HG03097 (cell line): ENCODE data around the gene ADGRD1.

Experiments
- ATAC-seq: cut with Tn5 transposase; IDR thresholded peaks from one replicate; pipeline ENCODE4 v1.9.1; 2021; ENCODE audit not compliant: unreplicated experiment, low FRiP score

The ADGRD1 gene

DNA sequence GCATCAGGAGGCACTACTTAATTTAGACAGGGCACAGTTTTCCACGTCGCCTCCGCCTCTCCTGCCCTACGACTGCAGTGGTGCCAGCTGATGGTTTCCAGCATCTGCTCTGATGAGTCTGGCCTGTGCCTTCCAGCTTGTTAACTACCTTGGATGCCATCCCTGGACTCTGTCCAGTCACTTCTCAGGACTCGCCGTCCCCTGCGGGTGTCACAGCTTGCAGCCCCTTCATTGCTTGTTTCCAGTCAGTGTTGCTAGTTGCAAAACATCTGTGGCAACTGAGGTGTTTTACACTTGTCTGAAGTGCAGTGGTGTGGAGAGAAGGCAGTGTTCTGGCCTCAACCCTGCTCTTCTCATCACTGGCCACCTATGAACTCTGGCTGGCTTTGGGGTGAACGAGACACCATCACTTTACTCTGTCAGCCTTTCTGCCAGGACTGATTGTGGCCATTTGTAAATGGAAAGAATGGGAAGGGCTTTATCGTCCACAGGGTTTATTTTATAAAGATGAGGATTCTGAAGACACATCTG lies 8.3 kb downstream of the ADGRD1 start:
- ATAC-seq: no peak

DNA sequence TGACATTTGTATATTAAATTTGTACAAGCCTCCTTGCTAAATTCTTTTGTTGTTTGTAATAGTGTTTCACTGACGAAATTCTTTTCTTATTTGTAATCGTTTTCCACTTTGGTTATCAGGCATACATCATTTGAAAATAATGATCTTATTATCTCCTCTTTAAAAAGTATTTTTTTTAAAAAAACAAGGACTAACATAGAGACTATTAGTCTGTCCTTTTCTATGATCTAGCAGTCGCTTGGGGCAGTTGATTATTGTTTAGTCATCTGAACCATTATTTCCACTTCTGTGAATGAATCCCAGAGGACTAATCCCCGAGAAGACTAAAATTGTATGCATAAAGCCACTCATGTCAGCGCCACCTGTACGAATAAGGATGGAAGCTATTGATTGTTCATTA lies 11.5 kb downstream of the ADGRD1 start:
- ATAC-seq: no peak

DNA sequence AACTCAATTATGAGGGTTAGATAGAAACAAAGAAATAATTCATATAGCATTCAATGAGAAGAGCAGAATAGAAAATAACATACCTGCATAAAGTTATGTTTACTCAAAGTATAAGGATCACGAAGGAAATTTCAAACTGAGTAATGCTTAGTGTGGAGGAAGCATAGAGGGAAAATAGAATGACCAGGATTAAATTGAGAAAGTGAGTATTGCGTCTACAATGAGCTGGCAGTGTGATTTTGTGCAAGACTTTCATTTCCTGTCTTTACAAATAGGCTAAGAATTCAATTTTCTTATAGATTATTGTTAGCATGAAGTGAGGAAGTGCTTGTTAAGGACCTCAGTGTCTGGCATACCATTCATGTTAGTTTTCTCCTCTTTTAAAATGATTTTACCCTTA lies 12.0 kb downstream of the ADGRD1 start:
- ATAC-seq: no peak

DNA sequence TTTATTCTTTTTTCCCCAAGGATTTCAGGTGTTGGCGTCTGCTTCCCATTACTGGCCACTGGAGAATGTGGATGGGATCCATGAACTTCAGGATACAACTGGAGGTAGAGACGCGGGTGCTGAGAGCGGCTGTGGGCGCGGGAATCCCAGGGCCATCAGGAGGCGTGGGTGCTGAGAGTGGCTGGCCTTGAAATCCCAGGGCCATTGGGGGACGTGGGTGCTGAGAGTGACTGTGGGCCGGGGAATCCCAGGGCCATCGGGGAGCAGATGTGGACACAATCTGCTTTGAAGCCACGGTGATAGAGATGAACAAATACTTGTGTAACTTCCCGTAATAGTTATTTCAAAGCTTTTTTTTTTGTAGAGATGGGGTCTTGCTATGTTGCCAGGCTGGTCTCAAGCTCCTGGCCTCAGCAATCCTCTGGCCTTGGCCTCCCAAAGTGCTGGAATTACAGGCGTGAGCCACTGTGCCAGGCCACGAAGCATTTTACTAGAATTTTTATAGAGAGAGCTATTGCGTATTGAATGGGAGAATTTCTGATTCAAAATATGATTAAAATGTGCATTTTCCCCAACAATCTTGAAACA lies 12.8 kb downstream of the ADGRD1 start:
- no peak for ATAC-seq

DNA sequence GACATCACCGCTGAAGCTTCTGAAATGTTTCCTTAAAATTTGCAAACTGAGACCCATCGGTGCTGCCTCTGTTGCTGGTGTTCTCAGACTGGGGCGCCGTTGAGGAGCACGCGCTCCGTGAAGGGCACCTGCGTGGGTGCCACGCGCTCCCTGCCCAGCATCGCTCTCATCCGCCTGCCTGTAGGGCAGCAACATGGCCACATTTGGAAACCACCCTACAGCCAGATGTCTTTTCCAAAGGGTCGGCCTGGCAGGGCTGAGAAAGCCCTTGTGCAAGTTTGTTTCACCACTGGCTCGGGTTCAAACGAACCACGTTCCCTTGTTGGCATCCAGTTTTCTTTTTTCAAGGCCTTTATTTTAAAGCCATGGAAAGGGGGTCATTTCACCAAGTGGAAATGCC lies 13.9 kb downstream of the ADGRD1 start:
- no peak for ATAC-seq

DNA sequence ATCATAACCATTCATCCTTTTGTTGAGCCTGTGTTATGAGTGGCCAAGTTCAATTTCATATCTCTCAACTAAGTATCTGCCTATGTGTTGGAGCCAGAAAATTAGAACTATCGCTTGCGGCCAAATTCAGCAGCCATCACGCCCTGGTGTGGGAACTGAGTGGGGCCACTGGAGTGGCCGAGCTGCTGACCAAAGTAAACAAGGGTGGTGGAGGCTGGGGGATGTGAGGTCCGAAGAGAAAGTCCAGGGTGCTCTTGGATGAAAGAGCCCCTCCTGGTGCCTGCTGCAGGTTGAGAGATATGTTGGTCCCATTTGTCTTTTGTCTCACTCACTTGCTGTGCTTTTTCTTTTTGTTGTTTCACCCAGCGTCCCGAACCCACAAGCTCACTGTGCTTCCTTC lies 14.9 kb downstream of the ADGRD1 start:
- ATAC-seq: no peak

DNA sequence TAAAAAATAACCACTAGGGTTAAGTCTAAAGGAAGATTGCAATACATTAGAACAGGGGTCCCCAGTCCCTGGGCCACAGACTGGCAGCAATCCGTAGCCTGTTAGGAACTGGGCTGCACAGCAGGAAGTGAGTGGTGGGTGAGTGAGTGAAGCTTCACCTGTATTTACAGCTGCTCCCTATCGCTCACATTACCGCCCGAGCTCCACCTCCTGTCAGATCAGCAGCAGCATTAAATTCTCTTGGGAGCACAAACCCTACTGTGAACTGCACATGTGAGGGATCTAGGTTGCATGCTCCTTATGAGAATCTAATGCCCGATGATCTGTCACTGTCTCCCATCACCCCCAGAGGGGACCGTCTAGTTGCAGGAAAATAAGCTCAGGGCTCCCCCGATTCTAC lies 15.5 kb downstream of the ADGRD1 start:
- ATAC-seq: no peak

DNA sequence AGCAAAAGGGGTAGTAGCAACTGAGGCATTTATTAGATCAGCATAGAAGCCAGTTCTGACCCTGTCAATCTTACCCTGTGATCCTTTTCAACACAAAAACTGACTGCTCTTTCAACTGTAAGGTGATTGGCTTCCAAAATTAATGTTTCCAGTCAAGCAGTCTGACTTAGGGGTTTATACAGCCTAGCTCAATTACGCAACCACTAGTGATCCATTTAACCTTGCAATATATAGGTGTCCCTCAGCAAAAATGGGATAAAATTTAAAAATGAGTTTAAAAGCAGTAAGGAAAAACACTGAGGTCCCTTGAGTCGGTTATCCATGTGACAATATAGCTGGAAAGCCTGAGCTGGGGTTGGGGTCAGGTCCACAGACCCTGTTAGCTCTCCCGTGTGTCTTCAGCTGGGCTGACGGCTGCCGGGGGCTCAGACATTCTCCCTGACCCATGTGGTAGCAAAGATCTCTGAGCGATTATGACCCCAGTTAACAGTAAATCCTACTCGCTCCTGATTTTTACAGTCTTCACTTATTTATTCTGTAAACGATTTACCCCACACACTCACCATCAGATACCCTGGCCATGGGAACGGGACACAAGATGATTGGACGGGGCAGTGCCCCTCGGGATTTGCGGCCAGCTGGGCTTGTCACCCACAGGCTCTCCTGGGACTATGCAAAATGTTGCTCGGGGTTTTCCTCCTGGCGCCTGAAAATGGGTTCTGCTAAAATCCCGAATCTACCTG lies 16.6 kb downstream of the ADGRD1 start:
- no peak for ATAC-seq

DNA sequence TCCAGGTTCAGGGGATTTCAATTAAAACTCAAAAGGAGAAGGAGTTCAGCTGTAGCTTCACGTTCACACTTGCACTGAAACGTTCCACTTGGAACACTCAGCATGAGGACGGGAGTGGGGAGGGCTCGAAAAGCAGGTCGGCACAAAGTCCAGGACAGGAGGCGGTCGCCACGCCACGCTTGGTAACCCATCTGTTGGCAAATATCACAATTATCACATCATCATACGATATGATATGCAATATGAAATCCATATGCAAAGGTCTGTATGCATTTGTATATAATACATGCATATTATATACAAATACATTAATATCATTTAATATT lies 17.2 kb downstream of the ADGRD1 start:
- no peak for ATAC-seq

DNA sequence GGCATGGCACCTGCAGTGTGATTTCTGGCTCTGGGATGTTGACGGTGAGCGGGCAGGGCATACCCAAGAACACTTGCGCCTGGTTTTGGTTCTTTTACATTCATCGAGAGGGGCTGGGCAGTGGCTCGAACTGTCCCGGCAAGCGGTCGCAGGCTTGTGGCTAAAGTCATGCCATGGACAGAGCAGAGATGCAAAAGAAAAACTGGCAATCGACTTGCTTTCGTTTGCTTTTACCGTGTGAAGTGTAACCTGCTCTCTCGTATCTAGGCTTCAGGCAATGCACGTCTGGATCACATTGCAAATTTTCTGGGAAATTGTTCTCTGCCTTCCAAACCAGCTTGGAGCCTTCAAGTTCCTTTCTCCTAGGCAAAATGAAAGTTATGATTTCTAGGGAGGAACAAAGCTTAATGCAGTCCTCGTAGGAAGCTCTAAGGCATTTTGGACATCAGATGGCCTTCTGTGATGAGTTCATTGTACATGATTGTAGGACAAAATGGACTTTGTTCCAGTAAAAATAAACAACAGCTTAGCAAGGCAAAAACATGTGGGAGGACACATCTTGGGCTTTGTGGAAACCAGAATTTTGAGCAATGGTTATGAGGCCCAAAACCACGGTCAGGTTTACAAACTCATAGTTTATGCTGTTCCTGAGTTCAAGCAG lies 18.3 kb downstream of the ADGRD1 start:
- ATAC-seq: no peak

DNA sequence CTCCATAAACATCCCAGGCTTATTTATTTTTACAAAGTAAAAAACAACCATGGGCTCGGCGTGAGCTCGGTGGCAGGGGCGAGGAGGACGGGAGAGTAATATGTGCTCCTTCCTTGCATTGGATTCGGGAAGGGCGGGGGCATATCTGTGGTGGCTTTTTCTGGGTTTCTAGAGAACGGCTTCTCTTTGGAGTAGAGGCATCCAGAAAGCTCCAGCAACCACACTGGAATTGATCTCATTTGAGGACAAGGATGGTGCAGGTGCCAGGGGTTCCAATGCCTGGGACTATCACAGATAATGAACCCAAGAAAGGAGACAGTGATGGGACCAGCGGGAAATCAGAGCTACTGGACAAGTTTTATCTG lies 18.9 kb downstream of the ADGRD1 start:
- no peak for ATAC-seq

DNA sequence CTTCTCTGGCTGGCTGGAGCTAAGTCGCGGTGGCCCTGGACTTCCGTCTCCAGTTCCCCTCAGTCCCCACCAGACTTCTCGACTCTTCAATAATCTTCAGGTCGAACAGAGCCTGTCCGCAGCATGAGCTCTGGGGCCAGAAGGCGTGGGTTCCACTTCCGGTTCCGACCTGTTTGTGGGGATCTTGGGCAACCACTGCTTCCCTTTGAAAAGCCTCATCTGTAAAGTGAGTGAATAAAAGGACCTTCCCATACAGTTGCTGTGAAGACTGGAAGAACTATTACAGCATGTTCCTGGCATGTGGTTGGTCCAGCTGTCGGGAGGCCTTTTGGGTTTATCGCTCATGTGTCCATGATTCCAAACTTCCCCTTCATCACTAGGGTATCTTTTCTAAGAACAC lies 19.4 kb downstream of the ADGRD1 start:
- ATAC-seq: no peak

DNA sequence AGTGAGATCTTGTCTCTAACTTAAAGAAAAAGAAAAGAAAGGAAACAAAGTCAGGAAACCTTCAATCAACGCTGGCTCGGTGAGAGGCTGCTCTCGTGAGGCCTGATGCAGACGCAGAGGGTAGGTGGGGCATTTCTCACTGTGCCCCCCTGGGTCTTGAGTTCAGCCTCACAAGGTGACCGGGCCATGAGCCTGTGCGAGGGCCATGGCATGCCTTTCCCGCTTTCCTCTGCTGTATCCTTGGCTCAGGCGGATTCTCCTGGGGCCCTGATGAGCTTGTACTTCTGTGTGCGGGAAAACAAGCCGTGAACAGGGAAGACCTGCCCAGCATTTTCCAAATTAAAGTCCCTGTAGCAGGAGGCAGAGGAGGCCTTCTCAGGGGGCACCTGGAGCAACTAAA lies 20.2 kb downstream of the ADGRD1 start:
- no peak for ATAC-seq

DNA sequence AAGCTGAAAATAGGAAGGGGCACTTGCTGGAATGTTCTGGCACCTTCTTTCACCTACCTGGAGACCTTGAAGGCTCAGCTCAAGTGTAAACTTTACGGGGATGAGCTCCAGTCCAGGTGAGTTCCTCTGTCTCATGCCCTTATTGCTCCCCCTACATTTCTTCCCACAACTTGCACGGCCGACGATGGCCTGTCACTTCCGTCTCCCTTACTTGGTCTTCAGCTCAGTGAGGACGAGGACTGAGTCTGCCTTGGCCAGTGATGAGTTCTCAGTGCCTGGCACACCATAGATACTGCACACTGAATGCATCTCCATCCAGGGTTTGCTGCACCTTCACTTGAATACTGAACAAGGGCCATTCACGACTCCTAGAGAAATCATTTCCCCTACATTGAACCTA lies 21.4 kb downstream of the ADGRD1 start:
- ATAC-seq: no peak

DNA sequence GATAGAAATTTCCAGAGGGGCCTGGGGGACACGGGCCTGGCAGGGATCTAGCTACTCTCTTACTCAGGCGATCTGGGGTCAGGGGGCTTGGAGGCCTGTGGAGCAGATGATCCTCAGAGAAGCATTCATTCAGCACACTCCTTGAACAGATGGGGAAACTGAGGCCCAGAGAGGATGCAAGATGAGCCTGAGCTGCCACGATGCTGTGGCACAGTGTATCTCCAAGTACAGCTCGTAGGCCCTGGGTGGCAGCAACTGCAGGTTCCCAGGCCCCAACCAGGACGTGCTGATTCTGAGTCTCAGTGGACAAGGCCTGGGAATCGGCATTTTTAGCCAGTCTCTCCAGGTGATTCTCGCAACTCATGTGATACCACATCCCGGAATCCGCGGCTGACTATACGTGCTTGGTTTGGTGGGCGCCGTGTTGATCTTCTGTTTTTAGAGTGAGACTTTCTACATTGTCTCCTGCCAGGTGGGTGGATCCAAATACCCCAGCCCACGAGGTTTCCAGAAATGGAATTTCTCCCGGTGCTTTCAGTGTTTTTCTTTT lies 22.5 kb downstream of the ADGRD1 start:
- ATAC-seq: no peak

DNA sequence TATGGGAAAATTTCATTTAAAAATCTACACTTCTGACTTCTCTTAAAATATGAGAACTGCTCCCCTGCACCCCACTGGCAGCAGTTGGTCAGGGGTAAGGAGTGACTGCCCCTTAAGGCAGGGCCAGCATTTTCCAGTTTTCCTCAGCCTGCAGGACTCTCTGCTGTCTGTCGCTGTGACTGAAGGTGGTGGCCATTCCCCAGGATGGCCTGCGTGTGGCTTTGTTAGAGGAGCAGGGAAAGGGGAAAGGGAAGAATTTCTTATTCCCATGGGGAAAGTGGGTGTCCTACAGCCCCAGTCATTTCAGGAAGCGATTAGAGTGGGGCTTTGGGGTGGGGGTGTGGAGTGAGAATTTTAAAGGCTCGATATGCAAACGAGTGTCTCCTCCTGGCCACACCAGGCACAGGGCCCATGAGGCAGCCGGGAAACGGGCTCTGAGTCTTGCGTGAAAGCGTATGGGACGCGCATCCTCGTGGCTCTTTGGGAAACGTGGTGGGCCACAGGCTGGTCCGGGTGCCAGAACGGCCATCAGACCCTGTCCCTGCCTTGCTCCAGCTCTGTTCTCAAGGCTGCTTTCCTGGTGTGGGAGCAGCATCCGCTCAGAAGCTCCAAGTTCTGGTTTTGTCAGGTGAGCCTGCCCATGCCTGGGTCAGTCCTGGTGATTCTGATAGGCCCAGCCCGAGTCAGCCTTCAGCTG lies 23.5 kb downstream of the ADGRD1 start:
- ATAC-seq: no peak

DNA sequence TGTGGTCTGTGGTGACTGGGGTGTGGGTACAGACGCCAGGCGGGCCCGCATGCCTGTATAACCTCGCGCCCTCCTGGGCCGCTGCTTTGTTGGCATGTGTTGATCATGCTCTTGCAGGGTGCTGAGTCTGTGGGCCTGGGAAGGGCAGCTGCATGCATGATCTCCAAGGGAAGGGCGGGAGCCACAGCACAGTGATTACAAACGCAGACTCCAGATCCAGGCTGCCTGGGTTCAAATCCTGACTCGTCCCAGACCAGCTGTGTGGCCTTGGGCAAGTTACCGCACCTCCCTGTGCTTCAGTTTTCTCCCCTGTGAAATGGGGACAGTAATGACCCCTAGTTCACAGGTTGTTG lies 24.0 kb downstream of the ADGRD1 start:
- ATAC-seq: no peak

DNA sequence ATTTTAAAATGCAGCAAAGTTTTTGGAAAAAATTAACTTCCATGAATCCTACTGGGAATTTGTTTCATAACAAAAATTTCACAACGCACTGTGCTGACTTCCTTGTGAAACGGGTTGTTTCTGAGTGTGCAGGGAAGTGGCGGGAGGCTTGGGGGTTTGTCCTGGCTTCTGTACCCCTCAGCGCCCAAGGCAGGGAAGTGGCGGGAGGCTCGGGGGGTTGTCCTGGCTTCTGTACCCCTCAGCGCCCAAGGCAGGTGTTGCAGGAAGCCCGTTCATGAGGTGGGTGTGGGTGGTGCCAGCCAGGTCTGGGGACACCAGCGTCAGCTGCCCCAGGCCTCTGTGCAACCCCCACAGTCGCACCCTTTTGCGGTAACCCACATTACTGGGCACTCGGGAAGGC lies 25.1 kb downstream of the ADGRD1 start:
- ATAC-seq: no peak

DNA sequence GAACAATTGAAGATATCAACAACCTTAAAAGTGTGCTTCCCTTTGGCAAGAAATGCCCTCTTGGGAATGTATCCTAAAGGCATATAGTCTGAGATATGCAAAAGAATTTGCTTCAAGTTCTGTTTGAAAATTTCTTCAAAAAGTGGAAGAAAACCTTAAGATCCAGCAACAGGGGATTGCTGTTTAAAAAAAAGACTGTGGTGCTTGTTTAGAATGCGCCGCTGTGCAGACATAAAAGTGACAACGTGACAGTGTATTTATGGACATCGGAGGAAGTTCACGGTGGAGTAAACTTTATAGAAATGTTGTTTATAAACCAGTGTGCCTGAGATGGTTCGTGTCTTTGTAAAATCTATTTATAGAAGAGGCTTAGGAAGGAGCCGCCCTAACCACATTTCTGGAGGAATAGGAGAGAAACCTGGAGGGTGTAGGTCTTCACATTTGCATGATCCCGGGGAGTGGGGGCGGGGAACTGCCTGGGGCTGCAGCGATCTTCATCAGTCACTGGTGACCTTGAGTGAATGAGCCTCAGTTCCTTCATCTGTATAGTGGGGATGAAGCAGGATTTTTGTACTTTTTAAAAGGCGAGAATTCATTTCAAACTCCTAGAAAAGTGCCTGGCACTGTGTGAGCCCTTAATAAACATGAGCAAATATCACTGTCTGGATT lies 27.5 kb downstream of the ADGRD1 start:
- no peak for ATAC-seq

DNA sequence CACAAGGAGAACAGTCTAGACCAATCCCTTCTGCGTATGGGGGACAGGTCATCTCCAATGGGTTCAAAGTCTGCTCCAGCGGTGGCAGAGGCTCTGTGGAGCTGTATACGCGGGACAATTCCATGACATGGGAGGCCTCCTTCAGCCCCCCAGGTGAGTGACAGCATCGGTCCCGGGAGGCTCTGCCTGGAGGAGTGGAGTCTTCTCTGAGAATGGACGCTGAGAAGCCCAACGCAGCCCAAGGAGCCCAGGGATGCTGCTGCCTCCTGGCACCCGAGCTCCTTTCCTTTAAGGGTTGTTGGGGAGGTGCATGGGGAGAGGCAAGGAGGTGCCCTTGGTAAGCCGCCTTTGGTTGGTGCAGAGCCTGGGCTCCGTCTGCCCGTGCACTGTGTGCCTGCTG lies 28.2 kb downstream of the ADGRD1 start:
- no peak for ATAC-seq
